ENCODE data around the gene TEX52.
"Not testable (repeated sequence)": the region's sequence is repeated elsewhere in the genome, so short reads cannot be mapped to it uniquely, and the experiment has no call there.

TEX52 gene

GRCh38 chr12:2877047-2877952 is 20.5 kb upstream of the TEX52 start, which contains the start of the genes FOXM1 and RHNO1:
Gene FOXM1 (minus strand): TSS chr12:2877174. CDS start chr12:2874478, 2,696 bp downstream.
Gene RHNO1 (plus strand): TSS chr12:2877223. CDS start chr12:2885367, 8,144 bp downstream.
- peak within 1 kb of the TSS; percentile 91 for H3K4me2 ChIP-seq (ENCODE audit: low read length)
- peak within 1 kb of the TSS; percentile 95 for H3K9ac ChIP-seq (ENCODE audit: low read length)
- H3K9me3 ChIP-seq (ENCODE audit: insufficient read depth, low read length): no peaks in the 10 kb centered on the region
- H2AFZ ChIP-seq (ENCODE audit: low read depth, low read length): peak within 1 kb of the TSS; percentile 43; the same call in 1 of the 2 replicates
- H3K27ac ChIP-seq (ENCODE audit: low read length): peak within 1 kb of the TSS; percentile 69
- no peaks in the 10 kb centered on the region for H3K27me3 ChIP-seq (ENCODE audit: low read depth, low read length)
- peaks cover 12% of the 10 kb centered on the region for H3K4me1 ChIP-seq (ENCODE audit: low read length)
- H3K4me3 ChIP-seq (ENCODE audit: low read length): peak within 1 kb of the TSS; percentile 89
- H4K20me1 ChIP-seq (ENCODE audit: insufficient read depth, low read length): peaks cover 3% of the 10 kb centered on the region; the same call in 1 of the 2 replicates
- no peak for TF ChIP-seq EZH2phosphoT487 (IDR thresholded peaks at IDR 0.05; ENCODE audit: low read depth)
- TF ChIP-seq, protein P1, sequence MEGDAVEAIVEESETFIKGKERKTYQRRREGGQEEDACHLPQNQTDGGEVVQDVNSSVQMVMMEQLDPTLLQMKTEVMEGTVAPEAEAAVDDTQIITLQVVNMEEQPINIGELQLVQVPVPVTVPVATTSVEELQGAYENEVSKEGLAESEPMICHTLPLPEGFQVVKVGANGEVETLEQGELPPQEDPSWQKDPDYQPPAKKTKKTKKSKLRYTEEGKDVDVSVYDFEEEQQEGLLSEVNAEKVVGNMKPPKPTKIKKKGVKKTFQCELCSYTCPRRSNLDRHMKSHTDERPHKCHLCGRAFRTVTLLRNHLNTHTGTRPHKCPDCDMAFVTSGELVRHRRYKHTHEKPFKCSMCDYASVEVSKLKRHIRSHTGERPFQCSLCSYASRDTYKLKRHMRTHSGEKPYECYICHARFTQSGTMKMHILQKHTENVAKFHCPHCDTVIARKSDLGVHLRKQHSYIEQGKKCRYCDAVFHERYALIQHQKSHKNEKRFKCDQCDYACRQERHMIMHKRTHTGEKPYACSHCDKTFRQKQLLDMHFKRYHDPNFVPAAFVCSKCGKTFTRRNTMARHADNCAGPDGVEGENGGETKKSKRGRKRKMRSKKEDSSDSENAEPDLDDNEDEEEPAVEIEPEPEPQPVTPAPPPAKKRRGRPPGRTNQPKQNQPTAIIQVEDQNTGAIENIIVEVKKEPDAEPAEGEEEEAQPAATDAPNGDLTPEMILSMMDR (IDR thresholded peaks at IDR 0.05; ENCODE audit: low read depth, low read length): no peak
- H3K36me3 ChIP-seq (replicated peaks; ENCODE audit: low read depth, low read length): peaks cover 21% of the 10 kb centered on the region
- H3K79me2 ChIP-seq (ENCODE audit: low read length): peaks cover 81% of the 10 kb centered on the region

DNA sequence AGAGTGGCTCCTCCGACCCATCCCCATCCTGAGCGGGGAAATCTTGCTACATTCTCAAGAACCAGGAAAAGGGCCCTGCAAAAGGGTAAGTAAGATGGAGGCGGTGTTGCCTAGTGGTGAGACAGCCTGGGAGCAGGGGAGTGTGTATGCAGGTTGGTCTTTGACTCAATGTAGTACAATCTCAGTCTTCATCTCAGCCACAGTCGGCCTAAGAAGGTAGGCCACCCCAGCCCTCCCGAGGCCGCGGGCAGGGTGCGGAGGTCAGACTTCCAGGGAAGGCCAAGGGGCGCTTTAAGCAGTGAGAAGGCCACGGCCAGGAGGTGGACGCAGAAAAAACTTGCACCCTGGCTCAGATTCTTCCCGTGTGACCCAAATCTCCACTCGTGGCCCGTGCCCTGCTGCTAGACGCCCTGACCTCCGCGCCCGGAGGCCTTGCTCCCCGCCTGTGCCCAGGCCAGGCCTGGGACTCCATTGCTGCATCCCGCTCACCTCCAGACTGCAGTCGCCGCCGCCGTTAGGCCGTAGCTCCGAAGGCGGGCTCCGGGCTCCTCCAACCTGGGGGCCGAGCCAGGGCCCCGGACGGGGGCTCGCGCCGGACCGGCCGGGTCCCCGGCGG is 19.7 kb upstream of the TEX52 start:
- peaks cover 26% of the 10 kb centered on the region for H3K36me3 ChIP-seq (replicated peaks; ENCODE audit: low read depth, low read length)
- TF ChIP-seq, protein P1 (IDR thresholded peaks at IDR 0.05; ENCODE audit: low read depth, low read length): no peak
- no peak for TF ChIP-seq EZH2phosphoT487 (IDR thresholded peaks at IDR 0.05; ENCODE audit: low read depth)

DNA sequence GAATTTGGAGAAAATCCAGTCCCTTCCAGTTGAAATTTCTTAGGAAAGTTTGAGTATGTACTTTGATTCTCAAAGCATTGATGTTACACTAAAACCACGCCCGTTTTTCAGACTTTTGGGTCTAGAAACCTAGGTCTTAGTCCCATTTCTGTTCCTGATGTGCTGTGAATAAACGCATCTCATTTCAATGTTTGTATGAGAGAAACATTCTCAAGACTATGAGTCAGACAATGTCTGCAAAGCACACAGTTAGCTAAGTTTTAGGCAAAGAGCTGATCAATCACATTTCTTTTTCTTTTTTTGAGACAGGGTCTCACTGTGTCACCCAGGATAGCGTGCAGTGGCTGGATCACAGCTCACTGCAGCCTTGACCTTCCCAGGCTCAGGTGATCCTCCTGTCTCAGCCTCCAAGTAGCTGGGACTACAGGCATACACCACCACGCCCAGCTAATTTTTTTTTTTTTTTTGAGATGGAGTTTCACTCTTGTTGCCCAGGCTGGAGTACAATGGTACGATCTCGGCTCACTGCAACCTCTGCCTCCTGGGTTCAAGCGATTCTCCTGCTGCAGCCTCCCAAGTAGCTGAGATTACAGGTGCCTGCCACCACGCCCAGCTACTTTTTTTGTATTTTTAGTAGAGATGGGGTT is 12.3 kb upstream of the TEX52 start:
- H3K9me3 ChIP-seq (ENCODE audit: insufficient read depth, low read length); H3K27me3 ChIP-seq (ENCODE audit: low read depth, low read length); H3K4me3 ChIP-seq (ENCODE audit: low read length); H3K4me1 ChIP-seq (ENCODE audit: low read length); H3K4me2 ChIP-seq (ENCODE audit: low read length); H3K27ac ChIP-seq (ENCODE audit: low read length); H2AFZ ChIP-seq (ENCODE audit: low read depth, low read length); H3K9ac ChIP-seq (ENCODE audit: low read length); H4K20me1 ChIP-seq (ENCODE audit: insufficient read depth, low read length): not testable (repeated sequence)
- H3K79me2 ChIP-seq (ENCODE audit: low read length): peaks cover 23% of the 10 kb centered on the region
- H3K36me3 ChIP-seq (replicated peaks; ENCODE audit: low read depth, low read length): peaks cover 50% of the 10 kb centered on the region

More for the DNA sequence above, 19.7 kb upstream of the TEX52 start:
- Histone ChIP-seq H4K20me1 (ENCODE audit: insufficient read depth, low read length) (peaks cover 3% of the 10 kb centered on the region; the same call in 1 of the 2 replicates), H3K9me3 (ENCODE audit: insufficient read depth, low read length) (no peaks in the 10 kb centered on the region), H3K27ac (ENCODE audit: low read length) (peak overlapping the region; percentile 69), H3K9ac (ENCODE audit: low read length) (peak overlapping the region; percentile 95), H3K79me2 (ENCODE audit: low read length) (peaks cover 84% of the 10 kb centered on the region), H3K4me3 (ENCODE audit: low read length) (peak overlapping the region; percentile 89), H3K27me3 (ENCODE audit: low read depth, low read length) (no peaks in the 10 kb centered on the region), H2AFZ (ENCODE audit: low read depth, low read length) (no peak overlapping the region; the same call in 1 of the 2 replicates), H3K4me1 (ENCODE audit: low read length) (peaks cover 12% of the 10 kb centered on the region), H3K4me2 (ENCODE audit: low read length) (peak overlapping the region; percentile 91)

DNA sequence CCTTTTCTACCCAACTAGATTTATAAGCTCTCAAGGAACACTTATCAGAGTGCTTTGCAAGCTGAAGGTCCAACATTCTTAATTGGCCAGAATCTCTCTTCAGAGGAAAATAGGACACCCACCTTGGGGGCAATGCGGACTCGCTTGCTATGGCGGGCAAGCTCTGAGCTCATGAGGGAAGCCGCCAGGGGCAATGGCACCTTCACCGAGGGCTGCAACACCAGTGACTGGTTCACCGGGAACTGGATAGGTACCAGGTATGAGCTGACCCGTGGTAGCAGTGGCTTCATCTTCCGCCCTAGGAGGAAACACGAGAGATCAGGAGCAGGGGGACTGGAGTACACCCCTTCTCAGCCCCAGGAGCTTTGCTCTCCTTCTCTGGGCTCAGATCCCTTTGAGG is 7.4 kb upstream of the TEX52 start:
- Histone ChIP-seq H3K36me3 (replicated peaks; ENCODE audit: low read depth, low read length) (peaks cover 60% of the 10 kb centered on the region), H3K9me3 (ENCODE audit: insufficient read depth, low read length) (no peaks in the 10 kb centered on the region), H3K27ac (ENCODE audit: low read length) (no peak overlapping the region), H3K4me3 (ENCODE audit: low read length) (no peak overlapping the region), H3K4me1 (ENCODE audit: low read length) (no peaks in the 10 kb centered on the region), H3K9ac (ENCODE audit: low read length) (no peak overlapping the region), H2AFZ (ENCODE audit: low read depth, low read length) (no peak overlapping the region), H3K27me3 (ENCODE audit: low read depth, low read length) (no peaks in the 10 kb centered on the region), H4K20me1 (ENCODE audit: insufficient read depth, low read length) (no peaks in the 10 kb centered on the region), H3K4me2 (ENCODE audit: low read length) (no peak overlapping the region), H3K79me2 (ENCODE audit: low read length) (no peaks in the 10 kb centered on the region)
- no peak for TF ChIP-seq EZH2phosphoT487 (IDR thresholded peaks at IDR 0.05; ENCODE audit: low read depth)
- TF ChIP-seq, protein P1 (IDR thresholded peaks at IDR 0.05; ENCODE audit: low read depth, low read length): no peak

DNA sequence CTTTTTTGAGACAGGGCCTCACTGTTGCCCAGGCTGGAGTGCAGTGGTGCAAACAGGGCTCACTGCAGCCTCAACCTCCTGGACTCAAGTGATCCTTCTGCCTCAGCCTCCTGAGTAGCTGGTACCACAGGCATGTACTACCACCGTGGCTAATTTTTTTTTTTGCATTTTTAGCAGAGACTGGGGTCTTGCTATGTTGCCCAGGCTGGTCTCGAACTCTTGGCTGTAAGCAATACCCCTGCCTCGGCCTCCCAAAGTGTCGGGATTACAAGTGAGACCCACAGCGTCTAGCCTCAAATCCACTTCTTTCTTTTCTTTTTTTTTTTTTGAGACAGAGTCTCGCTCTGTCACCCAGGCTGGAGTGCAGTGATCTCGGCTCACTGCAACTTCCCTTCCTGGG is 6.6 kb upstream of the TEX52 start:
- H3K4me3 ChIP-seq (ENCODE audit: low read length); H3K27ac ChIP-seq (ENCODE audit: low read length); H2AFZ ChIP-seq (ENCODE audit: low read depth, low read length); H3K4me2 ChIP-seq (ENCODE audit: low read length); H3K9me3 ChIP-seq (ENCODE audit: insufficient read depth, low read length); H3K4me1 ChIP-seq (ENCODE audit: low read length); H4K20me1 ChIP-seq (ENCODE audit: insufficient read depth, low read length); H3K9ac ChIP-seq (ENCODE audit: low read length); H3K27me3 ChIP-seq (ENCODE audit: low read depth, low read length); H3K79me2 ChIP-seq (ENCODE audit: low read length): not testable (repeated sequence)
- peaks cover 64% of the 10 kb centered on the region for H3K36me3 ChIP-seq (replicated peaks; ENCODE audit: low read depth, low read length)
